ENCODE data around the gene DLEC1.
"Not testable (repeated sequence)": the region's sequence is repeated elsewhere in the genome, so short reads cannot be mapped to it uniquely, and the experiment has no call there.

DLEC1 gene

GRCh38 chr3:38139191-38139590 lies 100.2 kb downstream of the DLEC1 start:
- DNase-seq, result no peak

GRCh38 chr3:38139652-38140051 lies 100.6 kb downstream of the DLEC1 start:
- no peak for DNase-seq

- DNase-seq, result no peak
These were observed 101.5 kb downstream of the DLEC1 start for GRCh38 chr3:38140326-38141172.

- DNase-seq, result no peak
These were observed 102.4 kb downstream of the DLEC1 start for GRCh38 chr3:38141173-38141951.

GRCh38 chr3:38141952-38142273 lies 102.9 kb downstream of the DLEC1 start:
- DNase-seq, result no peak

GRCh38 chr3:38142959-38143358 lies 104.0 kb downstream of the DLEC1 start:
- no peak for DNase-seq

- no peak for DNase-seq
These were observed 104.5 kb downstream of the DLEC1 start for GRCh38 chr3:38143511-38143910.

GRCh38 chr3:38146504-38146903 lies 107.5 kb downstream of the DLEC1 start:
- no peak for DNase-seq

GRCh38 chr3:38147421-38147820 lies 108.4 kb downstream of the DLEC1 start:
- no peak for DNase-seq

GRCh38 chr3:38148311-38148882 lies 109.4 kb downstream of the DLEC1 start:
- DNase-seq, result no peak

GRCh38 chr3:38149708-38150107 lies 110.7 kb downstream of the DLEC1 start:
- no peak for DNase-seq

GRCh38 chr3:38150780-38151528 lies 111.9 kb downstream of the DLEC1 start:
- DNase-seq, result no peak

GRCh38 chr3:38151667-38152265 lies 112.8 kb downstream of the DLEC1 start:
- no peak for DNase-seq

- DNase-seq, result no peak
These were observed 113.6 kb downstream of the DLEC1 start for GRCh38 chr3:38152609-38153008.

GRCh38 chr3:38153221-38153620 lies 114.2 kb downstream of the DLEC1 start:
- no peak for DNase-seq

GRCh38 chr3:38154033-38154494 lies 115.1 kb downstream of the DLEC1 start:
- no peak for DNase-seq

- DNase-seq, result no peak
These were observed 115.7 kb downstream of the DLEC1 start for GRCh38 chr3:38154625-38155255.

GRCh38 chr3:38155825-38156224 lies 116.8 kb downstream of the DLEC1 start:
- no peak for DNase-seq

GRCh38 chr3:38157117-38157516 lies 118.1 kb downstream of the DLEC1 start:
- no peak for DNase-seq

- DNase-seq, result no peak
These were observed 118.6 kb downstream of the DLEC1 start for GRCh38 chr3:38157595-38157994.

GRCh38 chr3:38158472-38158871 lies 119.5 kb downstream of the DLEC1 start:
- DNase-seq, result no peak

- not testable (repeated sequence) for DNase-seq
These were observed 121.7 kb downstream of the DLEC1 start for GRCh38 chr3:38160704-38161103.
